Subcutaneous abdominal adipose tissue (tissue), 5 donors: ENCODE data around the gene ATXN1.
"Not testable (repeated sequence)": the region's sequence is repeated elsewhere in the genome, so short reads cannot be mapped to it uniquely, and the experiment has no call there.

ENCODE experiments used
- H3K27ac ChIP-seq: one replicate; pipeline ENCODE4 v1.7.0; 2013; ENCODE audit warnings: low read depth, mild to moderate bottlenecking, inconsistent platforms, low read length, moderate library complexity
- H3K27me3 ChIP-seq, 5 donors: one replicate each; pipeline ENCODE4 v1.7.0; 2013; ENCODE audit warnings: low read length in 5 of 5, inconsistent platforms in 1 of 5; ENCODE audit not compliant: control insufficient read depth in 5 of 5, insufficient read depth in 4 of 5
- H3K36me3 ChIP-seq, 5 donors: one replicate each; pipeline ENCODE4 v1.7.0; 2013; ENCODE audit warnings: low read length in 5 of 5; ENCODE audit not compliant: control insufficient read depth in 5 of 5, insufficient read depth in 5 of 5
- H3K4me1 ChIP-seq, 5 donors: one replicate each; pipeline ENCODE4 v1.7.0; 2013; ENCODE audit warnings: low read length in 5 of 5, mild to moderate bottlenecking in 3 of 5, moderate library complexity in 1 of 5; ENCODE audit not compliant: control insufficient read depth in 5 of 5, insufficient read depth in 5 of 5
- H3K4me3 ChIP-seq, 5 donors: one replicate each; pipeline ENCODE4 v1.7.0; 2013; ENCODE audit warnings: low read length in 5 of 5, low read depth in 1 of 5
- H3K9ac ChIP-seq, 5 donors: one replicate each; pipeline ENCODE4 v1.7.0; 2013; ENCODE audit warnings: low read length in 5 of 5, mild to moderate bottlenecking in 4 of 5, moderate library complexity in 3 of 5
- H3K9me3 ChIP-seq, 5 donors: one replicate each; pipeline ENCODE4 v1.7.0; 2013; ENCODE audit warnings: low read length in 5 of 5; ENCODE audit not compliant: control insufficient read depth in 5 of 5
- donor health status: healthy.
- donor health status: healthy.
- donor health status: healthy.
- donor health status: healthy.
- donor health status: healthy.

ATXN1 gene

DNA sequence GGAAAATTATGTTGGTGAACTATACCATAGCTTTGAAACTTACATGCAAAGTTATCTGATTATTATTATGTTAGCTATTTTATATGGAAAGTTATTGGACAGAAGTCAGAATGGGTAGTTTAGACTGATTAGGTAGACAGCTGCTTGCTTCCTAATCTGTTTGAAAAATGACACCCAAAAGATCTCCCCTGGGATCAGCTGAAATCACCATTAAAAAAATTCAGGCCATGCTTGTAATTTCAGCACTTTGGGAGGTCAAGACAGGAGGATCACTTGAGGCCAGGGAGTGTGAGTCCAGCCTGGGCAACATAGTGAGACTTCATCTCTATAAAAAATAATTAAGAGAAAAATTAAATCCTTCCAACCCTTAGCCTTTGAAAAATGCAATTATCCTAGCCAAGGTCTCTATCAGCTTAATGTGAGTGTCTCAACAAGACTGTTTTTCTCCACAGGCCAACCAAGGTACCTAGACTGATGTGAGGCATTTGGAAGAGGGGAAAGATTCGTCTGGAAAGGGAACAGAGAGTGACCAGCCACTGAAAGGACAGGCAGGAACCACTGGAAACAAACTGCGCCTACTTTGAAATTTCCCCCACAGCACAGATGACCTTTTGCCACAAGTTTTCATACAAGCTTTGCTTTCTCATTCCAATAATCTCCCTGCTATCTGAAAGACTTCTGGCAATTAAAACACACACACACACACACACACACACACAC lies 290.6 kb downstream of the ATXN1 start:
- no peak overlapping the region for H3K9ac ChIP-seq
- H3K4me1 ChIP-seq, result no peaks in the 10 kb centered on the region
- no peaks in the 10 kb centered on the region for H3K27me3 ChIP-seq
- H3K27ac ChIP-seq, result no peak overlapping the region
- no peaks in the 10 kb centered on the region for H3K36me3 ChIP-seq
- H3K9me3 ChIP-seq, result no peaks in the 10 kb centered on the region
- H3K4me3 ChIP-seq, result no peak overlapping the region

GRCh38 chr6:16468991-16469615 lies 292.2 kb downstream of the ATXN1 start:
- Histone ChIP-seq H3K27ac (no peak overlapping the region), H3K4me1 (no peaks in the 10 kb centered on the region), H3K36me3 (no peaks in the 10 kb centered on the region), H3K9ac (no peak overlapping the region), H3K9me3 (no peaks in the 10 kb centered on the region), H3K4me3 (no peak overlapping the region), H3K27me3 (no peaks in the 10 kb centered on the region)

- H3K9me3 ChIP-seq, result no peaks in the 10 kb centered on the region
- no peaks in the 10 kb centered on the region for H3K36me3 ChIP-seq
- no peak overlapping the region for H3K4me3 ChIP-seq
- H3K27ac ChIP-seq, result no peak overlapping the region
- no peak overlapping the region for H3K9ac ChIP-seq
- no peaks in the 10 kb centered on the region for H3K4me1 ChIP-seq
- H3K27me3 ChIP-seq, result no peaks in the 10 kb centered on the region
These were observed 294.3 kb downstream of the ATXN1 start for GRCh38 chr6:16466800-16467553.

GRCh38 chr6:16464045-16464444 lies 297.2 kb downstream of the ATXN1 start:
- Histone ChIP-seq H3K4me1 (no peaks in the 10 kb centered on the region), H3K9ac (no peak overlapping the region), H3K9me3 (no peaks in the 10 kb centered on the region), H3K27ac (no peak overlapping the region), H3K4me3 (no peak overlapping the region), H3K36me3 (no peaks in the 10 kb centered on the region), H3K27me3 (no peaks in the 10 kb centered on the region)

DNA sequence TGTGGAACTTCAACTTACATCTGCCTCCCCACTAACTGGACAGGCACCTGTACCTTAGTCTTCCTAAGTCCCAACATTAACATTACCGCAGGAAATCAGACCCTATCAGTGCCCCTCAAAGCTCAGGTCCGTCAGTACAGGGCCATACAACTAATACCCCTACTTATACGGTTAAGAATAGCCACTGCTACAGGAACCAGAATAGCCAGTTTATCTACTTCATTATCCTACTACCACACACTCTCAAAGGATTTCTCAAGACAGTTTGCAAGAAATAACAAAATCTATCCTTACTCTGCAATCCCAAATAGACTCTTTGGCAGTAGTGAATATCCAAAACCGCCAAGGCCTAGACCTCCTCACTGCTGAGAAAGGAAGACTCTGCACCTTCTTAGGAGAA lies 298.0 kb downstream of the ATXN1 start:
- not testable (repeated sequence) for H3K4me3 ChIP-seq, H3K4me1 ChIP-seq, H3K27ac ChIP-seq

DNA sequence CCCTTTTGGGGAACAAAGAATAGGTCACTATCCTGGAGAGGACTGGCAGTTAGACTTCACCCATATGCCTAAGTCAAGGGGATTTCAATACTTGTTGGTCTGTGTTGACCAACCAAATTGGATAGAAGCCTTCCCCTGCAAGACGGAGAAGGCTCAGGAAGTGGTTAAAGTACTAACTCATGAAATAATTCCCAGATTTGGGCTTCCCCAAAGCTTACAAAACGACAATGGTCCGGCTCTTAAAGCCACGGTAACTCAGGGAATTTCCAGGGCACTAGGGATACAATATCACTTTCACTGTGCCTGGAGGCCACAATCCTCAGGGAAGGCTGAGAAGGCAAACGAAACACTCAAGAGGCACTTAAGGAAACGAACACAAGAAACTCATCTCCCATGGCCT lies 299.8 kb downstream of the ATXN1 start:
- Histone ChIP-seq H3K27me3 (no peaks in the 10 kb centered on the region), H3K9me3 (peaks cover 0 to under 1% (median 0%) of the 10 kb centered on the region in 5 donors), H3K9ac (no peak overlapping the region), H3K4me1 (no peaks in the 10 kb centered on the region), H3K36me3 (no peaks in the 10 kb centered on the region), H3K27ac (no peak overlapping the region), H3K4me3 (no peak overlapping the region)

More for the DNA sequence above, 298.0 kb downstream of the ATXN1 start:
- not testable (repeated sequence) for H3K9ac ChIP-seq, H3K36me3 ChIP-seq, H3K9me3 ChIP-seq, H3K27me3 ChIP-seq

- H3K27me3 ChIP-seq, H3K9ac ChIP-seq, H3K4me3 ChIP-seq, H3K4me1 ChIP-seq, H3K27ac ChIP-seq, H3K9me3 ChIP-seq, H3K36me3 ChIP-seq: not testable (repeated sequence)
These were observed 301.8 kb downstream of the ATXN1 start for GRCh38 chr6:16459472-16459871.

DNA sequence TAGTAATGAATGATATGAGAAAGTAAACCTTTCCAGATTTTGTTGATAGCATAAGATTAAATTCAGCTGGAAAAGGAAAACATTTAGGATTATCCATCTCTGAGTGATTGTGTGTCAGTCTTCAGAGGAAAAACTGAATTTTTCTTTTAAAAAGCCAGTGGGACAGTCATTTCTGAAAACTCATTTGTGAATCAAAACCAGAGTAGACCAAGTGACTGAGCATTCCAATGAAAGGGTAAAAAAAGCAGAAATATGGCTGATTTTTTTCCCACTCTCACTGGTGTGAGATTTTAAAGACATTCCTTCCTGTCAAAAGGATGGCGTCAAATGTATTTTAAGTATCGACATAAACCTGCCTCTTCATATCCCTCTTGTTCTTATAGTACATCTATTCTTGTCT lies 308.9 kb downstream of the ATXN1 start:
- Histone ChIP-seq H3K36me3 (no peaks in the 10 kb centered on the region), H3K4me3 (no peak overlapping the region), H3K9me3 (peaks cover 0 to 9% (median 0%) of the 10 kb centered on the region in 5 donors), H3K27ac (no peak overlapping the region), H3K4me1 (no peaks in the 10 kb centered on the region), H3K9ac (no peak overlapping the region), H3K27me3 (no peaks in the 10 kb centered on the region)

DNA sequence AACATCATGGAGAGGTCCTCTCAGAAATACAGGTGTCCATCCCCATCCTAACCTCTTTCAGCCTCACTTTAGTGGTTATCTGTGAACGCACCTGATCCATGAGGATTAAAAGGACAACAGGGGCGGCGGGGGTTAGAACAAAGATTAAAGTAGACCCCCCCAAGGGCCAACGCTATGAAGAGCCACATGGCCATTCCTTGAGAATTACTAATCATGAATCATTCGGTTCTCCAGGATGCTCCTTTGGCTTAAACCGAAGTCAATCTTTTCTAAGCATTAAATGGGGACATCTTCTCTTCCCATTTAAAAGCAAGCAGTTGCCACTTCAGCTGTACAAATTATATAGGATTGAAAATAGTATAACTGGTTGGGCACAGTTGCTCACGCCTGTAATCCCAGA lies 310.4 kb downstream of the ATXN1 start:
- Histone ChIP-seq H3K4me3 (no peak overlapping the region), H3K9ac (no peak overlapping the region), H3K9me3 (peaks cover 0 to 2% (median 0%) of the 10 kb centered on the region in 5 donors), H3K27ac (no peak overlapping the region), H3K4me1 (no peaks in the 10 kb centered on the region), H3K36me3 (no peaks in the 10 kb centered on the region), H3K27me3 (no peaks in the 10 kb centered on the region)

- Histone ChIP-seq H3K4me1 (no peaks in the 10 kb centered on the region), H3K4me3 (no peak overlapping the region), H3K36me3 (no peaks in the 10 kb centered on the region), H3K9me3 (no peaks in the 10 kb centered on the region), H3K27me3 (no peaks in the 10 kb centered on the region), H3K9ac (no peak overlapping the region), H3K27ac (no peak overlapping the region)
These were observed 311.0 kb downstream of the ATXN1 start for GRCh38 chr6:16450285-16450684.
